Measurements from ENCODE around the gene SCARF2. TPM values are rescaled to one million over a fixed set of nuclear protein-coding genes. Genes with fewer than 3 reads are reported as not detected.

Gene SCARF2
- total and polyA plus RNA-seq, 3 donors from 2014 or later = 3.3 to 12.3 (median 10.4) TPM

DNA sequence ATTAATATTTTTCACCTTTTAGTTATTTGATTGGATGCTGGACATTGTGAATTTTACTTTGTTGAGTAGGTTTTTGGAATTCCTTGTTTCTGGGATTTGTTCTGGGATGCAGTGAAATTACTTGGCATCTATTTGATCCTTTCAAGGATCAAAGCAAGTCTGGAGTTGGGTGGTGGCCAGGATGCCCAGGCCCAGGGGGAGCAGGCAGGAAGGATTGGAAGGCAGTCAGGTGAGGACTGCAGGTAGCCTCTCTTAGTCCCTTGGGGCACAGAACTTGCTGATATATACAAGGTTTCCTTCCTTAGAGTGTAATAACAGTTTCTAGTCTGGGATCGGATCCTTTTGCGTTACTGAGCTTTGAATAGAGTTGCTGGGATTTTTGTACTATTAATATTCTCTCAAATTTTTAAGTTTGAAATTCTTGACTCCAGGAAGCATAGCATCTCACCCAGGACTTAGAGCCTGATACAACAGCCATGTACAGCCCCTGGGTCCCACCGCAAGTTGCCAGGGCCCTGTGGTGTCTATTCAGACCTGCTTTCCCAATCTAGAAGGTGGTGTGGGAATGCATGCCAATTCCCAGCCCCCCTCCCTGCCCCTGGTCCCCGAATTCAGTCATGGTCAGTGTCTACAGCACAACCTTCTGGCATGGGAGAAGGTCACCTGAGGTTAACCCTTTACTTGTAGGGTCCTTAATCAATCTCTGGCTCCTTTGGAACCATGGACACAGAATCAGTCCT, 37.6 kb downstream of the SCARF2 start:
- no peaks in the 10 kb centered on the region for H3K9me3 ChIP-seq
- H3K4me1 ChIP-seq = peaks cover 3% of the 10 kb centered on the region
- no peak for DNase-seq
- H3K27me3 ChIP-seq = no peaks in the 10 kb centered on the region
- no peak overlapping the region for H3K4me3 ChIP-seq
- no peaks in the 10 kb centered on the region for H3K36me3 ChIP-seq (ENCODE audit: low read depth, missing control alignments)
- WGBS, 2 donors = 87 to 92% methylated on average over 4 of the region's 4 CpGs
- intact Hi-C loops (cut with DNase I; ENCODE audit: low total_unique reads) = no loop called here
- TF ChIP-seq POLR2A (IDR thresholded peaks at IDR 0.05) (no peak), CTCF (IDR thresholded peaks at IDR 0.05) (no peak)
- no peak overlapping the region for H3K27ac ChIP-seq

DNA sequence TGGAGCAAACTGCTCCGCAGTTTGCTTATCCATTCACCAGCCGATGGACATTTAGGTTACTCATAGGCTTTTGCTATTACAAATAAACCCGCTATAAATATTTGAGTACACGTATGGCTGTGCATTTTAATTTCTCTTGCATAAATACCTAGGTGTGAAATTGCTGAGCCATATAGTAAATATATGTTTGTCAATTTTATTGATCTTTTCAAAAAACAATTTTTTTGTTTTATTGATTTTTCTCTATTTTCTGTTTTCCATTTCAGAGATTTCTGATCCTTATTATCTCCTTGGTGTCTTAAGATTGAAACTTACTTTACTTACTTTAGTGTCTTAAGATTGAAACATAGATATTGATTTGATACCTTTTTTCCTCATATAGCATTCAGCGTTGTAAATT, 39.2 kb downstream of the SCARF2 start:
- TF ChIP-seq CTCF (IDR thresholded peaks at IDR 0.05) = no peak
- TF ChIP-seq POLR2A (IDR thresholded peaks at IDR 0.05) = no peak
- Histone ChIP-seq H3K4me3 (no peak overlapping the region), H3K27ac (no peak overlapping the region), H3K4me1 (peaks cover 3% of the 10 kb centered on the region), H3K27me3 (no peaks in the 10 kb centered on the region), H3K9me3 (no peaks in the 10 kb centered on the region), H3K36me3 (ENCODE audit: low read depth, missing control alignments) (no peaks in the 10 kb centered on the region)
- intact Hi-C loops (cut with DNase I; ENCODE audit: low total_unique reads) = no loop called here
- 94 to 96% methylated on average over 5 of the region's 5 CpGs for whole genome bisulfite sequencing, 2 donors
- no peak for DNase-seq

- Histone ChIP-seq H3K27me3 (no peaks in the 10 kb centered on the region), H3K27ac (no peak overlapping the region), H3K9me3 (no peaks in the 10 kb centered on the region), H3K36me3 (ENCODE audit: low read depth, missing control alignments) (no peaks in the 10 kb centered on the region), H3K4me3 (no peak overlapping the region), H3K4me1 (peaks cover 3% of the 10 kb centered on the region)
- no peak for DNase-seq
- intact Hi-C loops (cut with DNase I; ENCODE audit: low total_unique reads) = no loop called here
- TF ChIP-seq CTCF (IDR thresholded peaks at IDR 0.05) = no peak
- no peak for TF ChIP-seq POLR2A (IDR thresholded peaks at IDR 0.05)
- WGBS, 2 donors = 95 to 98% methylated on average over 2 of the region's 2 CpGs
These were observed 40.1 kb downstream of the SCARF2 start for GRCh38 chr22:20397498-20397897.

DNA sequence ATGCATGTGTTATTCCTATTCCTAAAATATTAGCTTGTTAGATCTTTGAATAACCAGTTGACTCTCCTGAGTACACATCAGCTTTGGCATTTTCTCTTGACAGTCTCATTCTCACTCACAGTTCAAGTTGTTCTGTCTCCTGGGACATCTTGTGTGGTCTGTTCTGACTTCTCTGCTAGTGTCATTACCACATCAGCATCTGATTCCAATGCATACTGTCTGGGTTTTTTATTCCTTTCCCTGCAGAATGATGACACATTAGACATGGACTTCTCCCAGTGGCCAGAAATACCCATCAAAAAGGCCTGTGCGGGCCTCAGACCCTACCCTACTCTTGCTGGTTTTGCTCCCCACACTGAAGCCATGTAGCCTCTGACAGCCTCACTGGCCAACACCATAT, 41.0 kb downstream of the SCARF2 start:
- Histone ChIP-seq H3K27ac (no peak overlapping the region), H3K4me1 (peaks cover 3% of the 10 kb centered on the region), H3K36me3 (ENCODE audit: low read depth, missing control alignments) (no peaks in the 10 kb centered on the region), H3K27me3 (no peaks in the 10 kb centered on the region), H3K9me3 (no peaks in the 10 kb centered on the region), H3K4me3 (no peak overlapping the region)
- TF ChIP-seq POLR2A (IDR thresholded peaks at IDR 0.05) = no peak
- TF ChIP-seq CTCF (IDR thresholded peaks at IDR 0.05) = no peak
- no peak for DNase-seq
- WGBS, 2 donors = 56 to 66% methylated on average over 1 of the region's 1 CpG
- intact Hi-C loops (cut with DNase I; ENCODE audit: low total_unique reads) = no loop called here

DNA sequence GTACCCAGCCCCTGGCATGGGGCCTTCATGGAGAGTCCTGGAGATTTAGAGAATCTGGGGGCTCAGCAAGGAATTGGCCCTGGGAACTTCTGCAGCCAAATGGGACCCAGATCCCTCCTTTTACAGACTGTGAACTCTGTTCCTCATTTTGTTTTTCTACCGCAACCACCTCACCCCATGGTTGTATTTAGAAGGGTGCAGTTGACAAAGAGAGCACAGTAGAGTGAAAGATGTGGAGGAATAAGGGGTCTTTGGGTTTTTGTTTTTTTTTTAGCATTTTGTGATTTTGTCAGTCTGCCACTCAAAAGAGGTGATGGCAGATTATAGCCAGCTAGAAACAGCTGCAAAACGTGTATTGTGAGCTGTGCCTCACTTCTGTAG, 41.7 kb downstream of the SCARF2 start:
- WGBS, 2 donors = 68 to 80% methylated on average over 2 of the region's 2 CpGs

More for the DNA sequence above, 41.7 kb downstream of the SCARF2 start:
- no peaks in the 10 kb centered on the region for H3K36me3 ChIP-seq (ENCODE audit: low read depth, missing control alignments)
- DNase-seq = no peak
- intact Hi-C loops (cut with DNase I; ENCODE audit: low total_unique reads) = no loop called here
- no peaks in the 10 kb centered on the region for H3K9me3 ChIP-seq
- no peak overlapping the region for H3K4me3 ChIP-seq
- no peak overlapping the region for H3K27ac ChIP-seq
- H3K27me3 ChIP-seq = no peaks in the 10 kb centered on the region
- H3K4me1 ChIP-seq = peaks cover 3% of the 10 kb centered on the region
- TF ChIP-seq POLR2A (IDR thresholded peaks at IDR 0.05) (no peak), CTCF (IDR thresholded peaks at IDR 0.05) (no peak)

Measured in testis (tissue), 3 donors.